HG03159 (cell line): ENCODE data around the gene LRCH1.

Experiments used
- ATAC-seq: cut with Tn5 transposase; IDR thresholded peaks from one replicate; pipeline ENCODE4 v1.9.1; 2021; ENCODE audit warnings: mild to moderate bottlenecking, moderate library complexity; ENCODE audit not compliant: unreplicated experiment

The LRCH1 gene

DNA sequence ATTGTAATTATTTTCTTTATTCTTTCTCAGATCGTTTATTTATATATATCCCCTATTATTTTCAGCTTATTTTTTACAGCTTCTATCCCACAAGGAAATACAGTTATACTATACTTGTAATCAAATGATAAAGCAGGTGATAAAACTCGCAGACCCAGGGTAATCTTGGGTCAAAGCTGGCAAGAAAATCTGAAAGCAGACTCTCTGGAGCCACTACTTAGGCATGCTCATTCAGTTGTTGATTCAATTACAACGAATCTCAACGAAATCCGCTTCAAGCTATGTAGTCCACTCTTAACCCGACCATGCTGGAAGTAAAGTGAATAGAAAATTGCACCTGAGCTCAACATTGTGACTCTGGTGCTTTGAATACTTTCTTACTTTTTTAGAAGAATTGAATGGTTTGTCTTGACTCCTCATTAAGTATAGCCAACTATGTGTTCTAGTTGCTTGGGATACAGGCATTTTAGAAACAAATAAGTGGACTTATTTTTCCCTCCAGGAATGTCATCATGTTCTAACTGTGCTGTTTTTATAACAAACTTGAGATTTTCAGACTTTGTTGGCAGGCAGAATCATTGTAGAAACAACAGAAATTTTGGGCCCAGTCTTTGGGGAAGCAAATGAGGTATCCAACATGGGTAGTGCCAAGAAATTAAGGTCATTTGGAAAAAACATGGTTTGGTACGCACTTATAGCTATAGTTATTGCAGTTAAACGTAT, 222.6 kb downstream of the LRCH1 start:
- no peak for ATAC-seq

DNA sequence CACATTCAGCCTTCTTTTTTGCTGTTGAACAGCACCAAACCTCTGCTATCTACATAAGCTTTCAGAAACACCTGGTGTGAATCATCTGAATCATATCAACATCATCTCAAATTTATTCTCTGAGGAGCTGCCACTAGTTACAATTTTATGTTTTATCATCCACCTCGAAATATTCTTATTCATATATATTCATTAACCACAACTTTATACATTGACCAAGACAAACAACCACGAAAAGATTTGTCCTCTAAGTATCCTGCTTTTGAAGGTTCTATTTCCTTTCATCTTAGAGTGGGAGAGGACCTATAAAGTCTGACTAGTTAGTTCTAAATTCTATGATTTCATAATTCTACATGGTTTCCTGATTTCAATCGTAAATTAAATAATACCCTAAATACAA, 225.1 kb downstream of the LRCH1 start:
- no peak for ATAC-seq

DNA sequence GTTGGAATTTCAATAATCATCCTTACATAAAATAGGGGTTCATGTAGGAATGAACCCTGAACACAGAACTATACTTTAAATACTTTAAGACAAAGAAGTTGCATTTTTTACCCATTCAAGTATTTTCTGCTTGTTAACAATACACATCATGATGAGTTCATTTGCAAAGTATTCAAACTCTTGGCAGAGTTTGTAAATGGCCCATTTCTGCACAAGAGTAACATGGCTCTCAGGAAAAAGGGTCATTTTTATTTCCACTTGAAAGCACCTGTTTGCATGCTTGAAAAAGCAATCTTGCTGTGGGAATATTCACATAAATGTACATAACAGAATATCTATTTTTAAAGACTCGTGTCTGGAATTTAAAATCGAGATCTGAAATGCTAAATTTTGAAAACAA, 225.9 kb downstream of the LRCH1 start:
- no peak for ATAC-seq

DNA sequence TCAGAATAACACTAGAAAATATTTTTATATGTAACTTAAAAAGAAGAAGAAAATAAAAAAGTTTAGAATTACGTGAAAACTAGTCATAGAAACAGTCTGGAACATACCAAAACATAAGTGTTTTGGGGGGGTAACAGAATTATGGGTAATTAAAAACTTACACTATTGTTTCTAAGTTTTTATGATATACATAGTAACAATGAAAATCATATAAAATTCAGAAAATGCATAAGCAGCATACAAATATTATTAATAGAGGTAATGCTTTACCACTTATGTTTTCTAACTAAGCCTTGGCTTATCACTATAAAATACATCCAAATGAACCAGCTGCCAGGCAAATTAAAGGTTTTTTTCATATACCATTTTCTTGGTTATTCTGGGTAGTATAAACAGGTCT, 229.1 kb downstream of the LRCH1 start:
- ATAC-seq: no peak

DNA sequence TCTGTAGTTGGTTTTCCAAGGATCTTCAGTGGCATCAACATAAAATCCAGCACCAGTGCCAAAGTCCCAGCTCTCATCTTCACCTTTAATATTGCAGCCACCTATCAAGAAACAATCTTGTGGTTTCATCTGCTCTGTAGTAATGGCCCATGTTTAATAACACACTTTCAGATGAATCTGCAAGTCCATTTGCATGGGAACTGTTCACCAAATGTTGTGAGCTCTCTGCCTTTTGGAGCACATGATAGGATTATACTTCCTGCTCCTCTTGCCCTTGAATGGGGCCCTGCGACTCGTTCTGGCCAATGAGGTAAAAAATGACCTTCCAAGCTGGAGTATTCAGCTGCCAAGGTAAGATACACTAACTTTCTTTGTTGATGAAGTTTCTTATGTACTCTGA, 229.7 kb downstream of the LRCH1 start:
- no peak for ATAC-seq

DNA sequence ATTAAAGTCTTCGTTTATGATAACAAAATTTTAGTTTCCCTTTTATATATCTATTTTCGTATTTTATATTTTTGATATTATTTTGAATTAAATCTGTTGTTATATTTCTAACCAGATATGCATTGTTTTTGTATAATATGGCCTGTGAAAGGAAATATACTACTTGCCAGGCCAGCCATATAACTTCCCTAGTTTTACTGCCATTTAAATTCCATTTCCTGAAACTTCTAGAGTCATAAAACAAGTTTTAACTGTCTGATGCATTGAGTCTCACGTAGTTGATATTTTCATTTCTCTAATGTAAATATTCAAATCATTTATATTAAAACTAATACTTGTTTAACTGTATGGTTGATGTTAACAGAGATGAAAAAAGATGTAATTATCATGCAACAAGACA, 230.5 kb downstream of the LRCH1 start:
- ATAC-seq: no peak

DNA sequence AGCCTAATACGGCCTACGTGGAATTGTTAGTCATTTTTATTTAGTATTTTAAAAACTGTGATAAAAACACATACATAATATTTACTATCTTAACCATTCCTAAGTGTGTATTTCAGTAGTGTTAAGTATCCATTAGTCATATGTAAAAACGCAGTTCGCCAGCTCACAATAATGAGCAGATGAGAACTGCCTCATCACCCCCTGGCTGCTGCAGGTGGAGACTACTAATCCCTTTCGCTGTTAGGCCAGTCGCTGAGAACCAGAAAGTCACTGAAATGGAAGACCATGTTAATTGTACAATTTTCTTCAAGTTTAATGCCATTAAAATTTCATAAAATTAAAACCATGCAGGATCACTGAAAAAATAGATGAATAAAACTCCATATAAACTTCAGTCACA, 242.4 kb downstream of the LRCH1 start:
- no peak for ATAC-seq

DNA sequence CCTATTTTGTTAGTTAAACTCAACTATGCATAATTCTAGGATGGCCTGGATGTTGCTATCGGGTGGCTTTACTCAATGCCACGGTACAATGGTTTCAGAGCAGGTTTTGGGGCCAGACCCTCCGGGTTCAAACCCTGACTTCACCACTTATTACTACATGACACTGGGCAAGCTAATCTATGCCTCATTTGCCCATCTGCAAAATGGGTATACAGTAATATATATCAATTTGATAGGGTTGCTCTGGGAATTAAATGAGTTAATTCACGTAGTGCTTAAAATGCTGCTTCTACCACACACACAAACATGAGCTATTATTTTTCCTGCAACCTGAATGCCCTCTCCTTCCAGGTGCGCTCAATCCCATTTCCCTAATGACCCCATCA, 243.2 kb downstream of the LRCH1 start:
- ATAC-seq: no peak

DNA sequence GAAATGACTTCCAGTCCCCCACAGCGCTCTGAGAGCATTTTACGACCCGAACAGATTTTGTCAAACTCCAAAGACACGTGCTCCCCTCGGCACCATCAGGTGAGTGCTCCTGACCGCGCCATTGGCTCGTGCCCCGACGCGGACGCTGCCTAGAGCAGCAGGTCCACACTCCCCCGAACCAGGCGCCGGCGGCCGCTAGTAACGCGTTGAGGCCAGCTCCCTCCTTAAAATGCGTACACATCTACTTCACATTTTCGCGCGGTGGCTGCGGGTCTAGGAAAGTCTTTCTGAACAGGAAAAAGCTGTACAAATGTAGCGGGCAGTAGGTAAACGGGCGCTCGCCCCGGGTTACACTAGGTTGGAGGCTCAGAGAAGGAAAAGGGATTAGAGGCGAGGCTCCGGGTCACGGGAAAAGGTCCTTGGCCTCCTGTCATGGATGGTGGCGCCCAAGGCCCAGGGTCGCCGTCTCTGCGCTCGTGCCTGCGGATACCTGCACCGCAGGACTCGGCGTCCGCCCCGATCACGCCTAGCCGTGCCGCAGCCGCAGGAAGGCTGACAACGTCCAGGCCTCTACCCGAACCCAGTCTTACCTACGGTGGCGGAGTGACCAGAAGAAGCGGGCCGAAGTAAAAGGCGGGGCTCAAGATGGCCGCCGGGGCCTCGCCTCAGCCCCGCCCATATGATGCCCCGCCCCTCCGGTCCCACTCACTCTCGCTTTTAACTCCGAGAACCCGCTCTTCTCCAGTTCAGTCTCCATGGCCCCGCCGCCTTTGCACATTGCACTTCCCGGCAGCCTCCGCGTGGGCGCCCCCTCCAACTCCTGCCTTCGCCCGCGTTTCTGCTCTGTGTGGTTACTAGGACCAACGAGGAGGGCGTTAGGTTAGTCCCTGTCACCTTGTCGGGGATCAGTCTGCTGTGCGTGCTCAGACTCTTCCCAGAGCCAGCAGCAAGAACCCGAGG, 243.8 kb downstream of the LRCH1 start, which contains the start of gene ESD:
Gene ESD, minus strand, starts transcription at position 647 of the 960 bp plus-strand sequence. CDS start 5,748 bp downstream, outside the sequence.
- peak; percentile 88 for ATAC-seq

DNA sequence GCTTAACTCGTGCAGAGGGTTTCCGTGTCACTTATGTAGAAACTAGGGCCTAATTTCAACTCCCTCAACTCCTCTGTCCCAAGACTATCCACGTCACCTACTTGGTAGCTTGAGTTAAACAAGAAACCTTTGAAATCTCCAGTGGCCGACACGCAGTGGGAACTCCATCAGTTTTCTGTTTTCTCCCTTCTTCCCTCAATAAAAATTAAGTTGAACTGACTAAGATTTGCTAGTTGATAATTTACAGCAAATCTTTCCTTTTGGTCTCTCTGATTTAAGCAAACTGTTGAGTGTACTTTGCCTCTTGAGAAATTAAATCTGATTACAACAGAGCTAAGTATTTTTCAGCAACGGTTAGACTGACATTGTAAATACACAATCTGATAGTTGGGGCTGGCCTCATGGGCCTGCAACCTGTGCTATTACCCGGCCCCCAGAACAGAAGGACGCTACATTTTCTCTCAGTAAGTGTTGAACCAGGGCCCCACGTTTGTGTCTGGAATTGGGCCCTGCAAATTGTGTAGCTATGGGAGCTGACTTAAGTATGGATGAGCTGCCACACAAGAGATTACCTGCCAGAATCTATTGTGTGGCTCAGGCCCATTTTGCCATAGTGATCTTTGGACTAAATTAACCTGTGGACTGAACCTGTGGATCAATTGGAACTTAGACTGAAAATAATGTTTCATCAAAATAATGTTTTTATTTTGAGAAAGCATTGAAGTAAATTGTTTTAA, 244.7 kb downstream of the LRCH1 start:
- ATAC-seq: no peak

DNA sequence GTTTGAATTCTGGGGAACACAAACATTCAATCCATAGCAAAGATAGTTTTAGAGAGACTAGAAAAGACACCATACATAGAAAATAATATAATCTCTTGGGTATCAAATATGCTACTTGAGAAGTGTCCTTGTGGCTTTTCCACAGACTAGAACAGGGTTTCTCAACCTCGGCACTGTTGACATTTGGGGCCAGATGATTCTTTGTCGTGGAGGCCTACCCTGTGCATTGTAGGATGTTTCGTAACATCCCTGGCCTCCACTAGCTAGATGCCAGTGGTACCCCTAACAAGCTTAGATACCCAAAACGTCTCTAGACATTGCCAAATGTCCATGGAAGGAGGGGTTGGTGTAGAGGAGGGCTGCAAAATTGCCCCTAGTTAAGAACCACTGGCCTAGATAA, 246.2 kb downstream of the LRCH1 start:
- ATAC-seq: no peak

DNA sequence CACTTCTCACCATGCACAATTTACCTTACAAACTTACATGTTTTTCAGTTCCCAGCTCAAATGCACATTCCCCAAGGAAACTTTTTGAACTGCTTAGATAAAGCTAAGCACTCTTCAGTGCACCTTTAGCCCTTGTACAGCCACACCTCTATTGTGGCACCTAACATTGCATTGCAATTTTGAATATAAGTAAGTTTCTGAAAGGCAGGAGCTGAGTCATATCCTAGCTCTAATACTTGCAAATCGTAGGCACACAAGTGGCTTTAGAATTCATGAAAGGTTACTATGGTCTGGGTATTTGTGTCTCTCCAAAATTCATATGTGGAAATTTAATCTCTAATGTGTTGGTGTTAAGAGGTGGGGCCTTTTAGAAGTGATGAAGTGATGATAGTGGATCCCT, 248.9 kb downstream of the LRCH1 start:
- no peak for ATAC-seq
